Purkinje cell (primary cell): ENCODE measurements around the gene RNASEL. TPM values are rescaled to one million over a fixed set of nuclear protein-coding genes. Genes with fewer than 3 reads are reported as not detected.

ENCODE experiments used
- polyA plus RNA-seq: library from polyadenylated mRNA; unstranded; fragments of >200 nt; fragmentation: Nextera tagmentation; gene quantifications from 2 replicates; pipeline ENCODE4 v1.2.1, GENCODE V29; 2014

Gene RNASEL
- polyA plus RNA-seq = 5.5 and 7.1 TPM in 2 replicates

GRCh38 chr1:182588500-182589396 lies at the start of gene RNASEL:
Gene RNASEL, minus strand, starts transcription at chr1:182589256. Its CDS starts 2,450 bp downstream, at chr1:182586806.

GRCh38 chr1:182604175-182605164 lies 15.4 kb upstream of the RNASEL start, which contains the start of gene RGS16:
Gene RGS16, minus strand, starts transcription at chr1:182604389. Its CDS starts 130 bp downstream, at chr1:182604259.

Other genes with a start within 250 kb of the RNASEL start
- 119 and 125 TPM in 2 replicates for gene GLUL, start 197.5 kb downstream of the RNASEL start, polyA plus RNA-seq
- not detected in 2 replicates for gene TEDDM1, start 188.6 kb downstream of the RNASEL start, polyA plus RNA-seq
- gene RGSL1, start 139.1 kb downstream of the RNASEL start, polyA plus RNA-seq = 0.13 TPM in 1 of 2 replicates, not detected in the other
- gene RGS16, start 15.1 kb upstream of the RNASEL start, polyA plus RNA-seq = 102 and 163 TPM in 2 replicates
- gene RGS8, start 95.3 kb upstream of the RNASEL start, polyA plus RNA-seq = 253 and 310 TPM in 2 replicates
- gene NPL, start 200.5 kb upstream of the RNASEL start, polyA plus RNA-seq = 29.6 and 32.6 TPM in 2 replicates